ENCODE data around the gene AP5Z1. TPM values are rescaled to one million over a fixed set of nuclear protein-coding genes. Genes with fewer than 3 reads are reported as not detected.

AP5Z1 gene
- total RNA-seq, 1 donor from 2014 or later: 76.0 TPM

DNA sequence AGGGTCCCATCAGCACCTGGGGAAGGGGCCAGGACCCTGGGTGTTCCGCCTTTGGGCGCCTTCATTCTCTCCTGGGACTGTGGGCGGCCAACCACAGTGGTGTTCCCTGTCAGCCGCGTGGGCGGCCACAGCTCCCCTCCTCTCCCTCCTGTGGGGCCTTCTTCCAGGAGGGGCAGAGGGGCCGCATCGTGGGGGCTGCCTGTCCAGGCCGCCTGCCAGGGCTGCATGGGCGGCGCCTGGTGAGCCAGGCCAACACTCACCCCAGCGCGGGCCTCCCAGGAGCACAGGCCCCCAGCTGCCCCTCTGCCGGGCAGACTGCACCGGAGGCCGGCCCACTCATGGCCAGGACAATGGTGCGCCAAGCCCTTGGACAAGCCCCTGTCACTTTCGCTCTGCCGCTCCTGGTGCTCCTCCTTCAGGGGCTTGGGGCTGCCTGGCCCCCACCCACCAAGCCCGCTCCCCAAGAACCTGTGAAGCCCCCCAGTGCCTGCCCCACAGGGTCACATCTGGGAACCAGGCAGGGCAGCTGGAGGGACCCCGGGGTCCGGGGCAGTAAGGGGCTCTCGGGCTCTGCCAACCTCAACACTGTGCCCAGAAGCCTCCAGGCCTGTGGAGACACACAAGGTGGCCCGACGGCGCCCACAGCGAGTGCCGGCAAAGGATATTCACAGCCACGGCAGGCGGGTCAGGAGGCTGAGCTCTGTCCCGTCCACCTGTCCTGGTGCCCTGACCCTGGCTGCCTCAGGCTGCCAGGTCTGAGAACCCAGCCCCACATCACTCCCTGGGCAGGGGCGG, 42.8 kb downstream of the AP5Z1 start:
- DNase-seq (ENCODE audit: extremely low read depth, low read depth, low spot score): no peak

GRCh38 chr7:4819560-4820404, 44.4 kb downstream of the AP5Z1 start:
- no peak for DNase-seq (ENCODE audit: extremely low read depth, low read depth, low spot score)

- DNase-seq (ENCODE audit: extremely low read depth, low read depth, low spot score): no peak
Measured at GRCh38 chr7:4820405-4820966, 45.1 kb downstream of the AP5Z1 start.

- DNase-seq (ENCODE audit: extremely low read depth, low read depth, low spot score): no peak
Measured at GRCh38 chr7:4820967-4821471, 45.6 kb downstream of the AP5Z1 start.

GRCh38 chr7:4822677-4823076, 47.3 kb downstream of the AP5Z1 start:
- no peak for DNase-seq (ENCODE audit: extremely low read depth, low read depth, low spot score)

DNA sequence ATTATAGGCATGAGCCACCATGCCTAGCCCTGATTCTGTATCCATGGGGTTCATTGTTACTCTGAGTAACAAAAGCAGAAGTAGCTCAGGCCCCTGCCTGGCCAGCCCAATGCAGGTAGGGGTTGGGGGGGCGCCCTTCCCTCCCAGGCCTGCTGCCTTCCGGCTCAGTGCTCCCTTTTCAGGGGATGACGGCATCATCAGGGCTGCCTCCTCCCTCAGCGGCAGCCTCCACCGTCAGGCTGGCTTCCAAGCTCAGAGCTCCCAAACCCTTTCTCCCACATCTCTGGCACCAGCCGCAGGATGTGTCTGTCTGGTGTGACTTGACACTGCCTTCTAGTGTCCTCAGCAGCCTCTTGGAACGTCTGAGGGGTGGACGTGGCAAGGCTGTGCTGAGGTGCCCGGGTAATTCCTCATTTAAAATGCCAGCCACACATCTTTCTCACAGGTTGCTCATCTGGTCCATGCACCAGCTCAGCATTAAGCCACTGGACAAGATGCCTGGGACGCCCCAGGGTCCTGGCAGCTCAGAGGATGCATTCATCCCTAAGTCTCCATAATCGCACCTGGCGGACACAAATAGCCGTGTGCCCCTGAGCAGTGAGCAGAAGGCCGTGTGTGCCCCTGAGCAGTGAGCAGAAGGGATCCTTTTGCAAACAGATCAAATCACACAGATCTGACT, 48.2 kb downstream of the AP5Z1 start:
- no peak for DNase-seq (ENCODE audit: extremely low read depth, low read depth, low spot score)

GRCh38 chr7:4824120-4824775, 48.8 kb downstream of the AP5Z1 start:
- no peak for DNase-seq (ENCODE audit: extremely low read depth, low read depth, low spot score)

DNA sequence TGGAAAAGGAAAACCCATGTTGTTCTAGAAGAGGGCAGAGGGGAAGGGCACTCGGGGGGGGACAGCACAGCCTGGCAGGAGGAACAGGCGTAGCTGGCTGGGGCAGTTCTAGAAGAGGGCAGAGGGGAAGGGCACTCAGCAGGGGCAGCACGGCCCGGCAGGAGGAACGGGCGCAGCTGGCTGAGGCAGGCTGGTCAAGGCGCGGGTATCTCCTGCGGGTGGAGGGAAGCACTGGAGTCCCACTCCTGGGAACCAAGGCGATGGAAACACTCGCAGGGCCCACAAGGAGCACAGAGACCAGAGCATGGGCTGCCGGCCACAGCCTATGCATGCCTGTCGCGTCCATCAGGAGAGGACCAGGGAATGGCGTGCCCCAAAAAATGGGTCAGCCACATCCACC, 49.7 kb downstream of the AP5Z1 start:
- no peak for DNase-seq (ENCODE audit: extremely low read depth, low read depth, low spot score)

- no peak for DNase-seq (ENCODE audit: extremely low read depth, low read depth, low spot score)
Measured at GRCh38 chr7:4828720-4829383, 53.4 kb downstream of the AP5Z1 start.

GRCh38 chr7:4830176-4830575, 54.8 kb downstream of the AP5Z1 start:
- peak; percentile 25 for DNase-seq (ENCODE audit: extremely low read depth, low read depth, low spot score)

GRCh38 chr7:4831723-4832495, 56.5 kb downstream of the AP5Z1 start:
- no peak for DNase-seq (ENCODE audit: extremely low read depth, low read depth, low spot score)

DNA sequence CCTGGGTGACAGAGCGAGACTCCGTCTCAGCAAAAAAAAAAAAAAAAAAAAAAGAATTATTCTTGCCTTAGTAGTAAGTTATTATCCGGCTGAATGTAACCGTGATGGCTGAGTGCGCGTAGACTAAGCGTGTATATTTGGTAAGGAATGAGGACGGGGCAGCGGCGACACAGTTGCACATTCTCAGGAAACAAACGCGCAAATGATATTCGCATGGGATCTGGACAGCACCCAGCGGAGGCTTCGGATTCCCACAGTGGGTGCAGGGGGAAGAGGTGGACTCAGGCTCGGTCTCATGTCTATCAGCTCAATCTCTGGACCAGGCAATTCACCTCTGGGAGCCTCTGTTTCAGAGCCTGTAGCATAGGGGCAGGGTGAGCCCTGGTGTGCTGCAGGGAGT, 57.3 kb downstream of the AP5Z1 start:
- no peak for DNase-seq (ENCODE audit: extremely low read depth, low read depth, low spot score)

DNA sequence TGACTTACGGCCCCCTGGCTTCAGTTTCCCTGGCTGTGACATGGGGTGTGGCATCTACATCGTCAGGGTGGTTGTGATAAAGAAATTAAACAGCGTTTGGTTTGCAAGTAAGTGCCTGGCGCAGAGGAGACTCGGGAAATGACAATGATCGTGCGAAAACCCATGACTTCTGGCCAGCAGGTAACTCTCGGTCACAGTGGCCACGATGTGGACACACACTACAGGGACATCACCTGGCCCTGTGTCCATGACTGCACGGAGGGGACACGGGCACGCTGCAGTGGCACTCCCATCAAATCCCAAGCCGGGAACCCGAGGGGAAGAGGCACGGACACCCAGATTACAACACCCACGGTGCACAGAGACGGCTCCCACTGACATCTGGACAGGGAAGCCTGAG, 57.8 kb downstream of the AP5Z1 start:
- no peak for DNase-seq (ENCODE audit: extremely low read depth, low read depth, low spot score)

DNA sequence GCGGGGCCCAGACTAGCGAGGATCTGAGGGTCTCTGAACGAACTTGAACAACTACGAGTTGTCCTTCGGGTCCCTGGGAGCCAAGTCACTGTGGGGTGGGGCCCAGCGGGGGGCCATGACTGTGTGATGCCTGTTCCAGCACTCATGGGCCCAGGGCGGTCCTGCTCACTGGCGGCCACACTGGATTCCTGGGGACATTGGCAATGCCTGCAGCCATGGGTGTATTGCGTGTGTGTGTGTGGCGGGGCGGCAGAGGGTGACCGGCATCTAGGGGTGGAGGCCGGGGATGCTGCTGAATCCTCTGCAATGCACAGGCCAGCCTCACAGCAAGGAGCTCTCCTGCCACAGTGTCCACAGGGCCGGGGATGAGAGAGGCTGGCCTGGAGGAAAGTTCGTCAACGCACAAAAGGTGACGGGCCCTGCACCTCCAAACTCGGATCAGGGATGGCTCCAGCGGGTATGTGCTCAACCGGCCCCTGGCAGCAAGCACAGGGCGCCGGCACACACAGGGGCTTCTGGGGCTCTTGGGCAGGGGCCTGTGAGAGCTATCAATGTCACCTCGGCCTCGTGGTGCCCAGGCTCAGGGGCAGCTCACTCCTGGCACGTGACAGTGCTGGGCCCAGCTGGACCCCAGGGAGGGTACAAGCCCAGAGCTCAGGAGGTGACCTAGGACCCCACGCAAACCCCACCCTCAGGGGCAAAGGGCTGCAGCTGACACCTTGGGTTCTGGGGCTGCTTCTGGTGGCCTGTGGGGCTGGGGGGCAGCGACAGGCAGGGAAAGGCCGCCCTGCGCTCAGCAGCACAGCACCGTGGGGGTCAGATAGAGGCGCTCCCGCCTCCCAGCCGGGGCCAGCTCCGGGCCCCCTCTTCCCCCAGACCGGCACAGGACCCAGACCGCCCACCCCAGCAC, 58.5 kb downstream of the AP5Z1 start:
- DNase-seq (ENCODE audit: extremely low read depth, low read depth, low spot score): no peak

GRCh38 chr7:4834601-4835397, 59.4 kb downstream of the AP5Z1 start:
- no peak for DNase-seq (ENCODE audit: extremely low read depth, low read depth, low spot score)

GRCh38 chr7:4835398-4836205, 60.2 kb downstream of the AP5Z1 start:
- DNase-seq (ENCODE audit: extremely low read depth, low read depth, low spot score): no peak

Data from glomerular endothelial cell (primary cell).